Right ventricle myocardium inferior (tissue), 1 donor: ENCODE results near the gene NT5C. TPM values are rescaled to one million over a fixed set of nuclear protein-coding genes. Genes with fewer than 3 reads are reported as not detected.

ENCODE experiments used
- ATAC-seq: fragments of 200-7000 bp; cut with Tn5 transposase; one replicate; pipeline ENCODE4 v1.9.1; 2020; ENCODE audit warnings: mild to moderate bottlenecking, moderate library complexity
- DNase-seq: peaks from one replicate; pipeline ENCODE4 v3.0.0; 2021; ENCODE audit errors: missing footprints
- intact Hi-C: fragments of 100-400 bp; cut with DNase I; formaldehyde crosslinking; loops from one replicate; pipeline ENCODE4 v1.11.0; 2022
- total RNA-seq: library from RNA; stranded (reverse); fragmentation: NEBNext Ultra II Directional; extraction: Animal tissue kit (Norgen Biotek cat#: 25700); gene quantifications from one replicate; pipeline ENCODE4 v1.2.1, GENCODE V29; 2021
- donor health status: DM: no; HTN: yes; CAD: no; lungs with severe emphysema.

NT5C gene
- total RNA-seq, 1 donor from 2014 or later, result 24.6 TPM

- intact Hi-C loops, result no loop called here
Observed at GRCh38 chr17:75103601-75104554, 27.7 kb downstream of the NT5C start.

GRCh38 chr17:75102385-75102821, 29.1 kb downstream of the NT5C start:
- ATAC-seq, result no peak
- no peak for DNase-seq
- intact Hi-C loops, result no loop called here

More at GRCh38 chr17:75103601-75104554, 27.7 kb downstream of the NT5C start:
- ATAC-seq (peak; percentile 53), DNase-seq (no peak)

GRCh38 chr17:75099881-75100595, 31.5 kb downstream of the NT5C start:
- ATAC-seq, result no peak
- DNase-seq, result no peak
- intact Hi-C loops, result no loop called here

DNA sequence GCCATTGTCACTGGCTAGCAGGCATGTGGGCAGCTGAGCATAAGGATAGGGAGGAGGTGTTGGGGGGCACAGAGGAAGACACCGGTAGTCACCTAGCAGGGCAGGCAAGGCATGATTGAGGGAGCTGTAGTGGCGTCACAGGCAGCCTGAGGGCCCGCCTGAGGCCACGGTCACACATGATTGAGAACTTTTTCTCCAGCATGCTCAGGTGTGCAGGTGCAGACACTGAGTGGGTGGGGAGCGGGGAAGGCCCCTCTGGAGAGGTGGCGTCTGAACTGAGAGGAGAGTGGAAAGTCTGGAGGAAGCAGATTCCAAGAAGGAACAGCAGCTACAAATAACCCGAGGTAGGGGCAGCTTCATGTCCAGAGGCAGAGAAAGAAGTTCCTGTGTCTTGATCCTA, 32.7 kb downstream of the NT5C start:
- intact Hi-C loops, result no loop called here
- ATAC-seq, result no peak
- DNase-seq, result no peak

DNA sequence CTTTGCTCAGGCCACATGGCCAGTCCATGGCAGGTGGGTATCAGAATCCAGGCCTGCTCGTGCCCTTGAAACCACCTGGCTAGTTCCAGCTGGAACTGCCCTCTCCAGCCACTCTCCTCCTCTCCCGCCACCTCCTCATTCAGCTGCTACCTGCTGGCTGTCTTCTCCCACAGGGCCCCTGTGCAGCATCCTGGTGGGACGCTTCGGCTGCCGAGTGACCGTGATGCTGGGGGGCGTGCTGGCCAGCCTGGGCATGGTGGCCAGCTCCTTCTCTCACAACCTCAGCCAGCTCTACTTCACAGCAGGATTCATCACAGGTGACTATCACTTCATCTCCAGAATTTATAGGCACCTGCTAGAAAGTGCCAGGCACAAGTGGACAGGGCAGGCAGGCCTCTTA, 33.7 kb downstream of the NT5C start:
- intact Hi-C loops, result no loop called here
- DNase-seq, result no peak
- ATAC-seq, result no peak

GRCh38 chr17:75096082-75096625, 35.4 kb downstream of the NT5C start:
- ATAC-seq (peak; percentile 85), DNase-seq (peak; percentile 79)
- intact Hi-C loops, result no loop called here

- DNase-seq (no peak), ATAC-seq (no peak)
- intact Hi-C loops, result no loop called here
Observed at GRCh38 chr17:75094871-75095399, 36.6 kb downstream of the NT5C start.

DNA sequence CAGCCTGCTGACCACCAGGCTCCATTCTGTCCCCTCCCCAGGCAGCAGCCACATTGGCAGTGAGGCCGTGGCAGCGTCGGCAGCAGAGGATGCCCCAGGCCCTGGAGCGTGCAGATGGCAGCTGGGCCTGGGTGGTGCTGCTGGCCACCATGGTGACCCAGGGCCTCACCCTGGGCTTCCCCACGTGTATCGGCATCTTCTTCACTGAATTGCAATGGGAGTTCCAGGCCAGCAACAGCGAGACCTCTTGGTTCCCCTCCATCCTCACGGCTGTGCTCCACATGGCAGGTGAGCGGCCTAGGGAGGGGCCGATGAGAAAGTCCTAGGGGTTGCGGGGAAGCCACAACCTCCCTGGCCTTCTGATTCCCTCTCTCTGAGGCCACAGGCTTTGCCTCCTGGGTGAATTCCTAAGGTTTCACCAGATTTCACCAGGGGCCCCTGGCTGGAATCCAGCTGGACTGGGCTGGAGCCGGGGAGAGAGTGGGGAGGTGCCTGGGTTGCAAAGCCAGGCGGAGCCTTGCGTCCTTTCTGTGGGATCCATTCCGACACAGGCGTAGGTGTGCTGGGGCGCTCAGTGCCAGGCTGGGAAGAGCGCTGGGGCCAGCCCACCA, 37.9 kb downstream of the NT5C start:
- no peak for DNase-seq
- ATAC-seq, result no peak
- intact Hi-C loops, result no loop called here

- DNase-seq (no peak), ATAC-seq (no peak)
- intact Hi-C loops, result no loop called here
Observed at GRCh38 chr17:75091855-75092327, 39.7 kb downstream of the NT5C start.

GRCh38 chr17:75090871-75091854, 40.4 kb downstream of the NT5C start:
- ATAC-seq (no peak), DNase-seq (peak; percentile 74)
- intact Hi-C loops, result no loop called here

- ATAC-seq (peak; percentile 8), DNase-seq (no peak)
- intact Hi-C loops, result no loop called here
Observed at GRCh38 chr17:75088465-75089417, 42.8 kb downstream of the NT5C start.

- peak; percentile 95 for ATAC-seq
- peak; percentile 95 for DNase-seq
- intact Hi-C loops, result no loop called here
Observed at GRCh38 chr17:75087558-75088453, 43.7 kb downstream of the NT5C start, which contains the start of gene SLC16A5. Gene SLC16A5 (plus strand): TSS chr17:75087954. CDS start chr17:75093637, 5,683 bp downstream.

DNA sequence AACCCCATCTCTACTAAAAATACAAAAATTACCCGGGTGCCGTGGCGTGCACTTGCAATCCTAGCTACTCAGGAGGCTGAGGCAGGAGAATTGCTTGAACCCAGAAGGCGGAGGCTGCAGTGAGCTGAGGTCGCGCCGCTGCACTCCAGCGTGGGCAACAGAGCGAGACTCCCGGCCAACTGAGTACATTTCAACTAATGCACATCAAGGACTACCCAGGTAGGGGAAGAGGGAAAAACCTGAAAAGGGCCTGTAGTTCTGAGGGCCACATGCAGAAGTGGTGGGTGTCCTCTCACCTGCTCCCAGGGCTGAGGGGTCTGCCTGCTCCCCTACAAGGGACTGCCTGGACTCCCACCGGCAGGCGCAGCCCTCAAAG, 44.4 kb downstream of the NT5C start:
- DNase-seq (no peak), ATAC-seq (no peak)
- intact Hi-C loops, result no loop called here

DNA sequence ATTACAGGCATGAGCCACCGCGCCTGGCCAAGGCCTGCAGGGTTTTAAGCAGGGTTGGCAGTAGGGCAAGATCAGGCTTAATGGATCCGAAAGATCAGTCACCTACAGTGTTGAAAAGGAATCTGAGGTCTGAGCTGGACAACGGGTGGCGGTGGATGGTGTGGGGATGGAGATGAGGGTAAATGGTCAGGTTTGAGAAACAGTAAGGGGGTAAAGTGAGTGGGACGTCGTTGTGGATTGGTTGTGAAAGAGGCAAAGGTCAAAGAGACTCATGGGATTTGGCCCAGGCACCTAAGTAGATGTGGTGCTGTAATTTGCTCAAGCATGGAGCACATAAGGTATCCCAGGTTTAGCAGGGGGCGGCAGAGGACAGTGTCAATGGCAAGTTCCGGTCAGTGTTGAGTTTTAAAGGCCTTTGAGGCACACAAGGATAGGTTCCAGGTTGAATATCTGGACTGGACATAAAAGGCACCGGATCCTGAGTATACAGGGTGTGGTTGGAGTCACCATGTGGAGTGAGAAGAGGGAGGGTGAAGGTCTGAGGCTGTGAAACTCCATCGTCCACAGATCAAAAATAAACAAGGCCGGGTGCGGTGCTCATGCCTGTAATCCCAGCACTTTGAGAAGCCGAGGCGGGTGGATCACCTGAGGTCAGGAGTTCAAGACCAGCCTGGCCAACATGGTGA, 44.9 kb downstream of the NT5C start:
- DNase-seq (no peak), ATAC-seq (no peak)
- intact Hi-C loops, result no loop called here

DNA sequence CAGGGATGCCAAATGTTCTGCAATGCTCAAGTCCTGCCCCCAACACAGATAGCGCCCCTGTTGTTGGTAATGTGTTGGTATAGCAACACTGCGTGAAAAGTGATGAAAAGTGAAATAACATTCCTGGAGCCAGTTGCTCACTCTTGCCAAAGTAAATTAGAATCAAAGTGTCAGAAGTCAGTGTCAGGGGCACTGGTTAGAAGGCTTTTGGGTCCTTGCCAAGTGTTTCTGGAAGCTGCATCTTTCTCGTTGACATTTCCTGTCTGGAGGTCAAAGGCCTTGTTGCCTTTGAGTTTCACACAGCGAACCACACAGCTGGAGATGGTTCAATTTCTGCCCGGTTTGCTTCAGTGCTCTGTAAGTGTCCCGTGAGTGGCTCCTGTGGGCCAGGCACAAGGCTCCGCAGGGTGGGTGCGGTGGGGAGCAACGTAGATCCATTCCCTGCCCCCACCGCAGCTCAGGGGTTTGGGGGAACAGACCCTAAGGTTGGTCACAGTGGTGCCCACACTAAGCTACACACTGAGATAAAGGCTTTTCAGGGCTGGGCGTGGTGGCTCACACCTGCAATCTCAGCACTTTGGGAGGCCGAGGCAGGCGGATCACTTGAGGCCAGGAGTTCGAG, 47.4 kb downstream of the NT5C start:
- DNase-seq (no peak), ATAC-seq (no peak)
- intact Hi-C loops, result no loop called here
